ENCODE data around the gene GPX8. TPM values are rescaled to one million over a fixed set of nuclear protein-coding genes. Genes with fewer than 3 reads are reported as not detected.

GPX8 gene
- total and polyA plus RNA-seq, 10 of the 15 experiments (the other 5 are each of a cell fraction or from before 2014, with no cell fraction given), result 0.11 TPM; not detected in 9

GRCh38 chr5:55146543-55147151 is 13.3 kb upstream of the GPX8 start:
- peak; percentile 31 for DNase-seq (ENCODE audit: low read depth, low spot score)
- no TSS peak for BruUV-seq (replicated peaks)
- no peak overlapping the region for H3K27ac ChIP-seq (ENCODE audit: control insufficient read depth, insufficient read depth)
- no peaks in the 10 kb centered on the region for H3K9me3 ChIP-seq (replicated peaks; ENCODE audit: control insufficient read depth, insufficient read depth, low read length)
- ChIA-PET SMC1A (ENCODE audit: uncharacterized antibody, unreplicated experiment) (interaction anchor here (1.2 to 1.7 kb wide), 3 partner anchors 202 to 631 kb away, joined by 3 to 13 read pairs (median 7); no protein-coding TSS in a partner anchor), RAD21 (ENCODE audit: unreplicated experiment) (interaction anchor here (1.6 to 1.7 kb wide), 2 partner anchors 203 to 241 kb away, joined by 4 to 7 read pairs; no protein-coding TSS in a partner anchor), POLR2A (no interaction called here), CTCF (interaction anchor here (0.8 to 3.8 kb wide), 16 partner anchors 9 to 629 kb away, joined by 3 to 38 read pairs (median 3); partner anchors contain the start of gene SNX18)
- no peaks in the 10 kb centered on the region for H3K4me1 ChIP-seq (ENCODE audit: control insufficient read depth, insufficient read depth, low read length)
- H2AFZ ChIP-seq (ENCODE audit: control insufficient read depth, low read depth, low read length), result no peak overlapping the region
- H3K4me3 ChIP-seq, result no peak overlapping the region
- H3K36me3 ChIP-seq (ENCODE audit: control insufficient read depth in 2 of 2, insufficient read depth in 2 of 2, low read length in 1 of 2), result no peaks in the 10 kb centered on the region
- no peaks in the 10 kb centered on the region for H3K79me2 ChIP-seq (ENCODE audit: control insufficient read depth, insufficient read depth, low read length)
- no peaks in the 10 kb centered on the region for H4K20me1 ChIP-seq (ENCODE audit: control insufficient read depth, insufficient read depth)
- H3K4me2 ChIP-seq (ENCODE audit: control insufficient read depth, insufficient read depth), result no peak overlapping the region
- FAIRE-seq, result peak; percentile 95
- H3K9ac ChIP-seq (ENCODE audit: control insufficient read depth, insufficient read depth, low read length), result no peak overlapping the region
- intact Hi-C loops (cut with micrococcal nuclease; ENCODE audit: unreplicated experiment) (loop anchor here (1.0 kb wide), 3 partner anchors 202 to 629 kb away; partner anchors contain the start of gene SNX18), in situ Hi-C loops (cut with MboI) (no loop called here)
- H3K27me3 ChIP-seq (replicated peaks in 1 of 2; ENCODE audit: control insufficient read depth in 2 of 2, insufficient read depth in 2 of 2, low read length in 1 of 2), result 0 out of 4 replicates have a peak, but pooled peaks cover 0 to 2% of the 10 kb centered on the region in 2 experiments
- peak; percentile 97 for ATAC-seq
- 3% methylated on average over 11 of the region's 11 CpGs for WGBS (ENCODE audit: insufficient coverage, insufficient replicate concordance, low lambda C conversion rate, missing lambda C conversion rate)
- TF ChIP-seq MTA2 (IDR thresholded peaks at IDR 0.05; ENCODE audit: low read depth) (no peak), SMARCA5 (IDR thresholded peaks at IDR 0.05) (0 out of 2 replicates have a peak, but pooled peaks have one; percentile 36), ESRRA (IDR thresholded peaks at IDR 0.05; ENCODE audit: low read length) (no peak), SKIL (IDR thresholded peaks at IDR 0.05; ENCODE audit: low read depth, poor library complexity, severe bottlenecking) (peak; percentile 43), SUPT20H (IDR thresholded peaks at IDR 0.05; ENCODE audit: borderline replicate concordance, control insufficient read depth, low read depth, low read length) (no peak), CHD4 (IDR thresholded peaks at IDR 0.05) (no peak), RAD21 (IDR thresholded peaks at IDR 0.05; ENCODE audit: insufficient read depth, low read depth, low read length) (peak; percentile 92), MXI1 (IDR thresholded peaks at IDR 0.05; ENCODE audit: low read depth, low read length) (no peak), ETV6 (conservative IDR thresholded peaks at IDR 0.05 in 1 of 2, IDR thresholded peaks at IDR 0.05 in 1 of 2; ENCODE audit: borderline replicate concordance in 1 of 2, low read depth in 1 of 2) (no peak), ZZZ3 (IDR thresholded peaks at IDR 0.05; ENCODE audit: control insufficient read depth, insufficient read length, low read depth) (no peak), ZNF274 (IDR thresholded peaks at IDR 0.05; ENCODE audit: insufficient read depth, insufficient read length) (no peak), NFYA (IDR thresholded peaks at IDR 0.05; ENCODE audit: borderline replicate concordance, low read depth, low read length) (no peak), ZNF384 (IDR thresholded peaks at IDR 0.05; ENCODE audit: borderline replicate concordance, low read depth, low read length) (no peak)
- TF ChIP-seq, protein P1, sequence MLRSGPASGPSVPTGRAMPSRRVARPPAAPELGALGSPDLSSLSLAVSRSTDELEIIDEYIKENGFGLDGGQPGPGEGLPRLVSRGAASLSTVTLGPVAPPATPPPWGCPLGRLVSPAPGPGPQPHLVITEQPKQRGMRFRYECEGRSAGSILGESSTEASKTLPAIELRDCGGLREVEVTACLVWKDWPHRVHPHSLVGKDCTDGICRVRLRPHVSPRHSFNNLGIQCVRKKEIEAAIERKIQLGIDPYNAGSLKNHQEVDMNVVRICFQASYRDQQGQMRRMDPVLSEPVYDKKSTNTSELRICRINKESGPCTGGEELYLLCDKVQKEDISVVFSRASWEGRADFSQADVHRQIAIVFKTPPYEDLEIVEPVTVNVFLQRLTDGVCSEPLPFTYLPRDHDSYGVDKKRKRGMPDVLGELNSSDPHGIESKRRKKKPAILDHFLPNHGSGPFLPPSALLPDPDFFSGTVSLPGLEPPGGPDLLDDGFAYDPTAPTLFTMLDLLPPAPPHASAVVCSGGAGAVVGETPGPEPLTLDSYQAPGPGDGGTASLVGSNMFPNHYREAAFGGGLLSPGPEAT (IDR thresholded peaks at IDR 0.05; ENCODE audit: low read depth), result no peak
- TF ChIP-seq, protein P2, sequence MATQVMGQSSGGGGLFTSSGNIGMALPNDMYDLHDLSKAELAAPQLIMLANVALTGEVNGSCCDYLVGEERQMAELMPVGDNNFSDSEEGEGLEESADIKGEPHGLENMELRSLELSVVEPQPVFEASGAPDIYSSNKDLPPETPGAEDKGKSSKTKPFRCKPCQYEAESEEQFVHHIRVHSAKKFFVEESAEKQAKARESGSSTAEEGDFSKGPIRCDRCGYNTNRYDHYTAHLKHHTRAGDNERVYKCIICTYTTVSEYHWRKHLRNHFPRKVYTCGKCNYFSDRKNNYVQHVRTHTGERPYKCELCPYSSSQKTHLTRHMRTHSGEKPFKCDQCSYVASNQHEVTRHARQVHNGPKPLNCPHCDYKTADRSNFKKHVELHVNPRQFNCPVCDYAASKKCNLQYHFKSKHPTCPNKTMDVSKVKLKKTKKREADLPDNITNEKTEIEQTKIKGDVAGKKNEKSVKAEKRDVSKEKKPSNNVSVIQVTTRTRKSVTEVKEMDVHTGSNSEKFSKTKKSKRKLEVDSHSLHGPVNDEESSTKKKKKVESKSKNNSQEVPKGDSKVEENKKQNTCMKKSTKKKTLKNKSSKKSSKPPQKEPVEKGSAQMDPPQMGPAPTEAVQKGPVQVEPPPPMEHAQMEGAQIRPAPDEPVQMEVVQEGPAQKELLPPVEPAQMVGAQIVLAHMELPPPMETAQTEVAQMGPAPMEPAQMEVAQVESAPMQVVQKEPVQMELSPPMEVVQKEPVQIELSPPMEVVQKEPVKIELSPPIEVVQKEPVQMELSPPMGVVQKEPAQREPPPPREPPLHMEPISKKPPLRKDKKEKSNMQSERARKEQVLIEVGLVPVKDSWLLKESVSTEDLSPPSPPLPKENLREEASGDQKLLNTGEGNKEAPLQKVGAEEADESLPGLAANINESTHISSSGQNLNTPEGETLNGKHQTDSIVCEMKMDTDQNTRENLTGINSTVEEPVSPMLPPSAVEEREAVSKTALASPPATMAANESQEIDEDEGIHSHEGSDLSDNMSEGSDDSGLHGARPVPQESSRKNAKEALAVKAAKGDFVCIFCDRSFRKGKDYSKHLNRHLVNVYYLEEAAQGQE (IDR thresholded peaks at IDR 0.05; ENCODE audit: low read depth, low read length), result no peak

Measured in GM12878 (cell line).